Mucosa of stomach (tissue), 1 donor: ENCODE data around the gene CTPS2.
"Not testable (repeated sequence)": the region's sequence is repeated elsewhere in the genome, so short reads cannot be mapped to it uniquely, and the experiment has no call there.

Experiments used
- H3K27me3 ChIP-seq: one replicate; pipeline ENCODE4 v1.7.0; 2013; ENCODE audit warnings: mild to moderate bottlenecking, low read length; ENCODE audit not compliant: control insufficient read depth, insufficient read depth
- H3K36me3 ChIP-seq: one replicate; pipeline ENCODE4 v1.7.0; 2013; ENCODE audit warnings: low read length; ENCODE audit not compliant: control insufficient read depth, insufficient read depth
- H3K4me1 ChIP-seq: one replicate; pipeline ENCODE4 v1.7.0; 2013; ENCODE audit warnings: mild to moderate bottlenecking, low read length; ENCODE audit not compliant: control insufficient read depth, insufficient read depth
- H3K4me3 ChIP-seq: one replicate; pipeline ENCODE4 v1.7.0; 2013; ENCODE audit warnings: low read length
- H3K9ac ChIP-seq: one replicate; pipeline ENCODE4 v1.7.0; 2013; ENCODE audit warnings: mild to moderate bottlenecking, low read length, moderate library complexity
- H3K9me3 ChIP-seq: one replicate; pipeline ENCODE4 v1.7.0; 2013; ENCODE audit warnings: mild to moderate bottlenecking, low read length, moderate library complexity; ENCODE audit not compliant: control insufficient read depth
- donor health status: Pancreatic carcinoma.

The CTPS2 gene

GRCh38 chrX:16612257-16612897, 100.1 kb downstream of the CTPS2 start:
- no peaks in the 10 kb centered on the region for H3K27me3 ChIP-seq
- H3K4me1 ChIP-seq, result no peaks in the 10 kb centered on the region
- H3K36me3 ChIP-seq, result no peaks in the 10 kb centered on the region
- H3K4me3 ChIP-seq, result no peak overlapping the region
- H3K9me3 ChIP-seq, result no peaks in the 10 kb centered on the region
- no peak overlapping the region for H3K9ac ChIP-seq

- H3K27me3 ChIP-seq, H3K9ac ChIP-seq, H3K36me3 ChIP-seq, H3K4me1 ChIP-seq, H3K4me3 ChIP-seq, H3K9me3 ChIP-seq: not testable (repeated sequence)
Measured at GRCh38 chrX:16610654-16611053, 101.8 kb downstream of the CTPS2 start.

GRCh38 chrX:16610121-16610621, 102.3 kb downstream of the CTPS2 start:
- H3K27me3 ChIP-seq, result no peaks in the 10 kb centered on the region
- no peaks in the 10 kb centered on the region for H3K4me1 ChIP-seq
- no peaks in the 10 kb centered on the region for H3K36me3 ChIP-seq
- H3K4me3 ChIP-seq, result no peak overlapping the region
- H3K9me3 ChIP-seq, result no peaks in the 10 kb centered on the region
- H3K9ac ChIP-seq, result no peak overlapping the region

DNA sequence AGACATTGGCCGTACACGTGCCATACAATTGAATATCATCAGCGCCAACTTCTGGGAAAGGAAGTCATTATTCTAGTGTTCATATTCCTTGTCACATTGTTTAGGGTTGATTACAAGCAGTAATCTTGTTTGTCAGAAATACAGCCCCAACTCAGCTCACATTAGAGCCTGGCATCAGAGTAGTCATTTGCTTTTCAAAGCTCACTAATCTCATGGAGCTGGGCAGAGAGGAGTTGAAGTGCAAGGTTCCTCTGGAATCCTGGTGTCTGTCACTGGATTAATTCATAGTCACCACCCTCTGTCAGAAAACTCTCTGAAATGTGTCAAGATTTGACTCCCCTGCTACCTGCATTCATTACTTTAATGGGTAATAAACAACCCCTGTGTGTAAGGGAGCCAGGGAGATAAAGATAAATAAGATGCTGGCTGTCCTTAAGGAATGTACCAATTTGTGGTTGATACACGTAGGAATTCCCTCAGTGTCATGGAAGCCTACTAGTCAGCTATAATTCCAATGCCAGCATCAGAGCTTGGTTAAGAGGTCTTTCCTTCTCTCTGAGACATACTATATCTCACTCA, 106.2 kb downstream of the CTPS2 start:
- no peak overlapping the region for H3K9ac ChIP-seq
- no peaks in the 10 kb centered on the region for H3K36me3 ChIP-seq
- peaks cover 6% of the 10 kb centered on the region for H3K4me1 ChIP-seq
- H3K9me3 ChIP-seq, result no peaks in the 10 kb centered on the region
- no peak overlapping the region for H3K4me3 ChIP-seq
- H3K27me3 ChIP-seq, result no peaks in the 10 kb centered on the region

GRCh38 chrX:16604337-16604736, 108.1 kb downstream of the CTPS2 start:
- H3K4me3 ChIP-seq, result no peak overlapping the region
- H3K36me3 ChIP-seq, result no peaks in the 10 kb centered on the region
- H3K9me3 ChIP-seq, result no peaks in the 10 kb centered on the region
- peaks cover 6% of the 10 kb centered on the region for H3K4me1 ChIP-seq
- H3K27me3 ChIP-seq, result no peaks in the 10 kb centered on the region
- H3K9ac ChIP-seq, result no peak overlapping the region

GRCh38 chrX:16603822-16604221, 108.6 kb downstream of the CTPS2 start:
- Histone ChIP-seq H3K36me3 (no peaks in the 10 kb centered on the region), H3K9ac (no peak overlapping the region), H3K4me3 (no peak overlapping the region), H3K27me3 (no peaks in the 10 kb centered on the region), H3K4me1 (peaks cover 6% of the 10 kb centered on the region), H3K9me3 (no peaks in the 10 kb centered on the region)

- H3K4me1 ChIP-seq, H3K4me3 ChIP-seq, H3K9me3 ChIP-seq, H3K9ac ChIP-seq, H3K27me3 ChIP-seq, H3K36me3 ChIP-seq: not testable (repeated sequence)
Measured at GRCh38 chrX:16603235-16603634, 109.2 kb downstream of the CTPS2 start.

DNA sequence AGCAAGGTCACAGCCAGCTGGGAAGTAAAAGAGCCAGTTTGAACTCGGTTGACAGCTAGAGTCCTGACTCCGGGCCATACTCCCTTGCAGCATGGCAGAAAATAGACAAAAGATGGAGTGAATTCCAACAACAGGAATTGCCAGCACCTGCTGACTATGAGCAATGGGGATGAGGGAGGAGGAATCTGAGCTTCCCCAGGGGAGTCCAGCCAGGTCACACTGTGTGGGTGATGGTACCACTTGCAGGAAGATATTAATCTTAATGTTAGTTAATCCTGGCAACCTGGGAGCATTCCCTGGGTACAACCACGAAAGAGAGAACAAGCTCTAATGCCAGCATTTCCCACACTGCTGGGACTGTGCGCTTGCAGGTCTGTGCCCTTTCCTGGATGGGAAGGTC, 110.6 kb downstream of the CTPS2 start:
- Histone ChIP-seq H3K4me1 (peaks cover 6% of the 10 kb centered on the region), H3K9ac (no peak overlapping the region), H3K36me3 (no peaks in the 10 kb centered on the region), H3K9me3 (no peaks in the 10 kb centered on the region), H3K27me3 (no peaks in the 10 kb centered on the region), H3K4me3 (no peak overlapping the region)

- Histone ChIP-seq H3K9me3 (no peaks in the 10 kb centered on the region), H3K27me3 (no peaks in the 10 kb centered on the region), H3K4me1 (no peaks in the 10 kb centered on the region), H3K9ac (no peak overlapping the region), H3K36me3 (no peaks in the 10 kb centered on the region), H3K4me3 (no peak overlapping the region)
Measured at GRCh38 chrX:16594490-16594889, 118.0 kb downstream of the CTPS2 start.

DNA sequence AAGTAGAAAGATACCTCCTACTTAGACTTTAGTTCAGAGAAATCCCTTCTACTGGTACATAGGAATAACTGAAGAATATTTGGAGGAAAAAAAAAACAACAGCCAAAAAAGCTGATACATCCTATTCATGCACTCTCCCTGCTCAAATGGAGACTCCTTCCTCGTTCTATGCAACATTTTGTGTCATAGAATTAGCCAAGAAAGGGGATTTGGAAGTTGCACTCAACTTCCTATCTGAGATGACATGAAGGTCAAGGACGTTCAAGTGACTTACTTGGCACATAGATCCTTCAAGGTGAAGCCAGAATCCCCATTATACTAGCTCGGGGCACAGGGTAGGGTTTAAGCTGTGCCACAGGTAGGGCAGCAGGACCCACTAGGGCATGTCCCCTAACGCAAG, 118.7 kb downstream of the CTPS2 start:
- Histone ChIP-seq H3K4me3 (no peak overlapping the region), H3K4me1 (no peaks in the 10 kb centered on the region), H3K9ac (no peak overlapping the region), H3K9me3 (no peaks in the 10 kb centered on the region), H3K27me3 (no peaks in the 10 kb centered on the region), H3K36me3 (no peaks in the 10 kb centered on the region)

DNA sequence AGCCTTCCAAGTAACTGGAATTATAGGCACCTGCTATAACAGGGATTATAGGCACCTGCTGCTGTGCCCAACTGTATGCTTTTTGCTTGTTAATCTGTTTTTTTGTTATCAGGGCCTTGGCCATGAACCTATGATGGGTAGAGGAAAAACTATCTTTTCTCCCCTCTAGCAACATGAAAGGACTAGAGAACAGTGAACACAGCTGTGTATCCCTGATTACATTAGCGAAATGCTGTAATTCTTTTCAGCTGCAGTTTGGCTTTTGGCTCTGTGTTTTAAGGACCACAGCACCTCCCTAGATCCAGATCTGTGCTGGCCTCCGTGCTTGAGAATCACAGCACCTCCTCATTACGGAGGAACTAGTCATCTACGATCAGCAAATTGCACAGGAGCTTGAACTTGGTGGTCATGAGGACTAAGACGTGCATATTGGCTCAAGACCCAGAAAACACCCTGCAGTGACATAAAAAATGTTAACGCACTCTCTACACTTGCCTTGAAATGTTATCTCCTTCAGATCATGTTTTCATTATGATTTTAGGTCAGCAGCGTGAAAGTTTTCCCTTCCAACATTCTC, 120.2 kb downstream of the CTPS2 start:
- Histone ChIP-seq H3K4me3 (no peak overlapping the region), H3K4me1 (no peaks in the 10 kb centered on the region), H3K36me3 (no peaks in the 10 kb centered on the region), H3K9ac (no peak overlapping the region), H3K27me3 (no peaks in the 10 kb centered on the region), H3K9me3 (no peaks in the 10 kb centered on the region)

DNA sequence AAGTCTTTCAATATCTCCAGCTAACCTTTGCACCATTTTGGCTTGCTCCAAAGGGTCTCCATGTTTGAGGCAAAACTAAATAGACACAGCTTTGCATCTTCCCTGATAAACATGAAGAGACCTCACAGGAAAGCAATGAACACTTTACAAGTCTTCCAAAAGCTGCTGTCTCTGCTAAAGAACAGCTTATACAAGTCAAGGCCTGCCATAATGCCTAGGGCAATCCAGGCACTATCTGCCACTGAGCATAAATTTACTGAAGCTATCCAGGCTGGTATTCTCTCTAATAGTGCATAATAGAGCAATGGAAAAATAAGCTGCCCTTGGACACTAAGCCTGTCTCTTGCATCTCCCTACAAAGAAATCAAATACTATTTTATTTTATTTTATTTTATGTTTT, 122.6 kb downstream of the CTPS2 start:
- Histone ChIP-seq H3K27me3 (no peaks in the 10 kb centered on the region), H3K9ac (no peak overlapping the region), H3K4me3 (no peak overlapping the region), H3K36me3 (no peaks in the 10 kb centered on the region), H3K9me3 (no peaks in the 10 kb centered on the region), H3K4me1 (no peaks in the 10 kb centered on the region)
